DND-41 (cell line): Measurements from ENCODE around the gene POLR3B.

Experiments used
- ATAC-seq: fragments of 200-7000 bp; cut with Tn5 transposase; 3 replicates; pipeline ENCODE4 v1.9.1; 2021; ENCODE audit warnings: low read depth; ENCODE audit not compliant: insufficient read depth
- DNase-seq: peaks from one replicate; pipeline ENCODE4 v3.0.0-alpha.2; 2020
- H2AFZ ChIP-seq: 2 replicates; pipeline ENCODE4 v1.6.0; 2012; ENCODE audit warnings: low read depth, low read length
- H3K27ac ChIP-seq: 2 replicates; pipeline ENCODE4 v1.5.1; 2012; ENCODE audit warnings: low read length, inconsistent platforms
- H3K27me3 ChIP-seq: fragments of 200-600 bp; sonication (generic); 2 replicates; pipeline ENCODE4 v1.6.0; 2012; ENCODE audit warnings: low read length, mild to moderate bottlenecking, inconsistent platforms; ENCODE audit not compliant: insufficient read depth, poor library complexity
- H3K36me3 ChIP-seq: 2 replicates; pipeline ENCODE4 v1.5.1; 2012; ENCODE audit warnings: low read length, inconsistent platforms; ENCODE audit not compliant: insufficient read depth
- H3K4me1 ChIP-seq: 2 replicates; pipeline ENCODE4 v1.5.1; 2012; ENCODE audit warnings: mild to moderate bottlenecking, low read length; ENCODE audit not compliant: insufficient read depth
- H3K4me2 ChIP-seq: 2 replicates; pipeline ENCODE4 v1.6.0; 2012; ENCODE audit warnings: mild to moderate bottlenecking, moderate library complexity, low read length, inconsistent platforms; ENCODE audit not compliant: insufficient read depth
- H3K4me3 ChIP-seq, 2 experiments: fragments of 200-600 bp in 1 of 2; shearing (Covaris generic) in 1 of 2; 2 replicates each; pipeline ENCODE4 v1.5.1; 2012 to 2016; ENCODE audit warnings: inconsistent platforms in 2 of 2, low read length in 2 of 2, mild to moderate bottlenecking in 2 of 2, low read depth in 1 of 2, moderate library complexity in 1 of 2
- H3K79me2 ChIP-seq: 2 replicates; pipeline ENCODE4 v1.6.0; 2012; ENCODE audit warnings: low read length, inconsistent platforms; ENCODE audit not compliant: insufficient read depth
- H3K9ac ChIP-seq: 2 replicates; pipeline ENCODE4 v1.6.0; 2012; ENCODE audit warnings: low read depth, mild to moderate bottlenecking, inconsistent platforms, low read length, moderate library complexity
- H3K9me3 ChIP-seq: 2 replicates; pipeline ENCODE4 v1.5.1; 2012; ENCODE audit warnings: low read length, moderate library complexity, mild to moderate bottlenecking, inconsistent platforms; ENCODE audit not compliant: insufficient read depth, severe bottlenecking
- H4K20me1 ChIP-seq: 2 replicates; pipeline ENCODE4 v1.6.0; 2012; ENCODE audit warnings: low read length; ENCODE audit not compliant: insufficient read depth
- CTCF ChIP-seq: IDR thresholded peaks from 2 replicates; pipeline ENCODE4 v1.5.1; 2012; ENCODE audit warnings: borderline replicate concordance, low read length, moderate library complexity, mild to moderate bottlenecking; ENCODE audit not compliant: poor library complexity, severe bottlenecking; ENCODE audit errors: extremely low read depth
- EZH2 ChIP-seq: IDR thresholded peaks from 3 replicates; pipeline ENCODE4 v1.6.1; 2012; ENCODE audit warnings: borderline replicate concordance, low read depth, mild to moderate bottlenecking, moderate library complexity, low read length, inconsistent platforms; ENCODE audit not compliant: severe bottlenecking

Gene POLR3B

GRCh38 chr12:106333756-106334155 lies 23.8 kb upstream of the POLR3B start:
- Histone ChIP-seq H3K27me3 (no peaks in the 10 kb centered on the region), H3K27ac (no peak overlapping the region), H2AFZ (no peak overlapping the region), H3K36me3 (no peaks in the 10 kb centered on the region), H3K4me3 (no peak overlapping the region), H3K4me2 (no peak overlapping the region), H3K9me3 (no peaks in the 10 kb centered on the region), H3K4me1 (no peaks in the 10 kb centered on the region), H3K9ac (no peak overlapping the region), H3K79me2 (no peaks in the 10 kb centered on the region), H4K20me1 (no peaks in the 10 kb centered on the region)
- DNase-seq, result no peak
- no peak for TF ChIP-seq CTCF
- no peak for TF ChIP-seq EZH2
- no peak for ATAC-seq

- Histone ChIP-seq H3K79me2 (no peaks in the 10 kb centered on the region), H3K9me3 (no peaks in the 10 kb centered on the region), H3K4me2 (no peak overlapping the region), H3K27me3 (no peaks in the 10 kb centered on the region), H4K20me1 (no peaks in the 10 kb centered on the region), H2AFZ (no peak overlapping the region), H3K4me1 (no peaks in the 10 kb centered on the region), H3K36me3 (no peaks in the 10 kb centered on the region), H3K9ac (no peak overlapping the region), H3K4me3 (no peak overlapping the region), H3K27ac (no peak overlapping the region)
- ATAC-seq, result no peak
- TF ChIP-seq EZH2, result no peak
- TF ChIP-seq CTCF, result no peak
- no peak for DNase-seq
Measured at GRCh38 chr12:106341086-106341877, 16.3 kb upstream of the POLR3B start.

GRCh38 chr12:106342397-106343213 lies 14.9 kb upstream of the POLR3B start:
- ATAC-seq (no peak), DNase-seq (no peak)
- Histone ChIP-seq H3K4me2 (no peak overlapping the region), H3K27ac (no peak overlapping the region), H3K9me3 (no peaks in the 10 kb centered on the region), H3K27me3 (no peaks in the 10 kb centered on the region), H3K79me2 (no peaks in the 10 kb centered on the region), H3K36me3 (no peaks in the 10 kb centered on the region), H2AFZ (no peak overlapping the region), H3K9ac (no peak overlapping the region), H3K4me3 (no peak overlapping the region), H3K4me1 (no peaks in the 10 kb centered on the region), H4K20me1 (no peaks in the 10 kb centered on the region)
- no peak for TF ChIP-seq EZH2
- TF ChIP-seq CTCF, result no peak
